Astrocyte (in vitro differentiated cells and primary cell): ENCODE results near the gene RPS3. TPM values are rescaled to one million over a fixed set of nuclear protein-coding genes. Genes with fewer than 3 reads are reported as not detected.
A peak's percentile ranks its signal among the peaks of the same experiment; 100 is the strongest.

Source experiments
- DNase-seq: peaks from one replicate; pipeline ENCODE4 v3.0.0-alpha.2; 2010; ENCODE audit warnings: low read depth
- FAIRE-seq: peaks from 2 replicates; lab custom pipeline; 2011; peaks lifted over from hg19 to GRCh38; lab: Jason Lieb, UNC
- H2AFZ ChIP-seq: 2 replicates; pipeline ENCODE4 v1.6.0; 2012; ENCODE audit warnings: low read depth, low read length, inconsistent platforms
- H3K27ac ChIP-seq: 2 replicates; pipeline ENCODE4 v1.5.1; 2011; ENCODE audit warnings: low read depth, low read length, inconsistent platforms
- H3K27me3 ChIP-seq: 2 replicates; pipeline ENCODE4 v1.6.0; 2011; ENCODE audit warnings: low read length, inconsistent platforms; ENCODE audit not compliant: insufficient read depth
- H3K36me3 ChIP-seq: 2 replicates; pipeline ENCODE4 v1.5.1; 2011; ENCODE audit warnings: low read length, inconsistent platforms; ENCODE audit not compliant: insufficient read depth
- H3K4me1 ChIP-seq: 2 replicates; pipeline ENCODE4 v1.5.1; 2011; ENCODE audit warnings: low read length, inconsistent platforms; ENCODE audit not compliant: insufficient read depth
- H3K4me2 ChIP-seq: 2 replicates; pipeline ENCODE4 v1.6.0; 2012; ENCODE audit warnings: low read length, inconsistent platforms
- H3K4me3 ChIP-seq: 2 replicates; pipeline ENCODE4 v1.5.1; 2011; ENCODE audit warnings: low read depth, mild to moderate bottlenecking, low read length, inconsistent platforms; ENCODE audit not compliant: insufficient read depth
- H3K79me2 ChIP-seq: 2 replicates; pipeline ENCODE4 v1.6.0; 2012; ENCODE audit warnings: mild to moderate bottlenecking, low read length, inconsistent platforms; ENCODE audit not compliant: insufficient read depth
- H3K9ac ChIP-seq: 2 replicates; pipeline ENCODE4 v1.6.0; 2012; ENCODE audit warnings: mild to moderate bottlenecking, low read length, inconsistent platforms
- H3K9me3 ChIP-seq: 2 replicates; pipeline ENCODE4 v1.5.1; 2012; ENCODE audit warnings: low read depth, mild to moderate bottlenecking, low read length, inconsistent platforms; ENCODE audit not compliant: insufficient read depth
- H4K20me1 ChIP-seq: 2 replicates; pipeline ENCODE4 v1.6.0; 2012; ENCODE audit warnings: low read length, inconsistent platforms; ENCODE audit not compliant: insufficient read depth
- H3K27ac Mint-ChIP-seq: one replicate; pipeline ENCODE4 v1.8.0; 2021; ENCODE audit warnings: mild to moderate bottlenecking, mixed read lengths; ENCODE audit not compliant: unreplicated experiment
- H3K27me3 Mint-ChIP-seq: one replicate; pipeline ENCODE4 v1.8.0; 2021; ENCODE audit warnings: low read depth, mixed read lengths; ENCODE audit not compliant: unreplicated experiment
- H3K36me3 Mint-ChIP-seq: one replicate; pipeline ENCODE4 v1.8.0; 2021; ENCODE audit warnings: low read depth, mixed read lengths; ENCODE audit not compliant: unreplicated experiment
- H3K4me1 Mint-ChIP-seq: one replicate; pipeline ENCODE4 v1.8.0; 2021; ENCODE audit warnings: low read depth, mixed read lengths; ENCODE audit not compliant: unreplicated experiment
- H3K4me3 Mint-ChIP-seq: one replicate; pipeline ENCODE4 v1.8.0; 2021; ENCODE audit warnings: mild to moderate bottlenecking, moderate library complexity, mixed read lengths; ENCODE audit not compliant: unreplicated experiment
- H3K9me3 Mint-ChIP-seq: one replicate; pipeline ENCODE4 v1.8.0; 2021; ENCODE audit warnings: mild to moderate bottlenecking, mixed read lengths; ENCODE audit not compliant: unreplicated experiment
- CTCF ChIP-seq: IDR thresholded peaks from 2 replicates; pipeline ENCODE4 v1.5.1; 2011; ENCODE audit warnings: low read depth, mild to moderate bottlenecking, inconsistent platforms, low read length, moderate library complexity; ENCODE audit not compliant: insufficient read depth
- EZH2 ChIP-seq: IDR thresholded peaks from 2 replicates; pipeline ENCODE4 v1.6.1; 2012; ENCODE audit warnings: mild to moderate bottlenecking, low read length, inconsistent platforms; ENCODE audit not compliant: insufficient read depth
- total RNA-seq: library from RNA; stranded (reverse); gene quantifications from 2 replicates; pipeline ENCODE4 v1.2.1, GENCODE V29; 2021

Gene RPS3
- total RNA-seq, 1 donor from 2014 or later: 1,898 TPM

DNA sequence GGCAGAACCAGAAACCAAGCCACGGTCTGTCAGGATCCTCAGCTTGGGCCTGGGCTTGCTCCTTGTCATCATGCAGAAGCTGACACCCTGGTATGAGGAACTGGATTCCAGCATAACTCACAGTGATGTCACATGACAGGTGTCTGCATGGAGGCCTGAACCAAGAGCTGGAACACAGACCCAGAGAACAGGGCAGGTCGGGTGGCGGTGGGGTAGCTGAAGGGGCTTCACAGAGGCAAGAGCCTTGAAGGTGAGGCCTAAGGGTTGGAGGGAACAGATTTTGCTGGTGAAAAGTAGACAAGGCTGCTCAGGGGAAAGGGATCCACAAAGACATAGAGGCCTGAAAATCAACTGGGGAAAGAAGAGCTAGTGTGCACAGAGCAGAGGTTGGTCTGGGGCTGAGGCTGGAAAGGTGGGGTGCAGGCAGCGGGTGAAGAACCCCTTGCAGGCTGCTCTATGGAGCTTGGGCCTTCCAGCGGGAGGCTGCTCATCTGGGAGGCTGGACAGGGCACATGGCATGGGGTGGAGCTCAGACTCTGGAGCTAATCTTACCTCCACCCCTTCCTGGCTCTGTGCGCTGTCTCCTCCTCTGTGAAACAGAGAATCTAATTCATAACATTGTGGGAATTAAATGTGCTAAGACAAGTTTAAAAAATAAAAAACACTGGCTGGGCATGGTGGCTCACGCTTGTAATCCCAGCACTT is 18.4 kb upstream of the RPS3 start:
- no peak overlapping the region for H3K4me3 ChIP-seq
- H3K27me3 ChIP-seq: no peaks in the 10 kb centered on the region
- no peaks in the 10 kb centered on the region for H3K9me3 Mint-ChIP-seq
- peaks cover 10% of the 10 kb centered on the region for H3K4me1 Mint-ChIP-seq
- H3K4me1 ChIP-seq: no peaks in the 10 kb centered on the region
- no peaks in the 10 kb centered on the region for H4K20me1 ChIP-seq
- no peak overlapping the region for H3K9ac ChIP-seq
- H3K27me3 Mint-ChIP-seq: peaks cover 4% of the 10 kb centered on the region
- no peaks in the 10 kb centered on the region for H3K9me3 ChIP-seq
- peak overlapping the region; percentile 15 for H3K4me3 Mint-ChIP-seq
- no peak for TF ChIP-seq EZH2
- no peak for TF ChIP-seq CTCF
- no peaks in the 10 kb centered on the region for H3K79me2 ChIP-seq
- no peak overlapping the region for H3K4me2 ChIP-seq
- DNase-seq: no peak
- H3K36me3 Mint-ChIP-seq: no peaks in the 10 kb centered on the region
- no peak for FAIRE-seq
- peak overlapping the region; percentile 83 for H3K27ac Mint-ChIP-seq
- H2AFZ ChIP-seq: no peak overlapping the region
- H3K27ac ChIP-seq: no peak overlapping the region
- H3K36me3 ChIP-seq: no peaks in the 10 kb centered on the region

GRCh38 chr11:75383246-75383645 is 16.1 kb upstream of the RPS3 start:
- H3K79me2 ChIP-seq: no peaks in the 10 kb centered on the region
- H3K4me1 ChIP-seq: peaks cover 1% of the 10 kb centered on the region
- no peak overlapping the region for H3K4me2 ChIP-seq
- no peak overlapping the region for H3K27ac ChIP-seq
- H3K27ac Mint-ChIP-seq: peak overlapping the region; percentile 81
- no peaks in the 10 kb centered on the region for H3K9me3 Mint-ChIP-seq
- H3K36me3 Mint-ChIP-seq: no peaks in the 10 kb centered on the region
- peaks cover 17% of the 10 kb centered on the region for H3K4me1 Mint-ChIP-seq
- H3K4me3 ChIP-seq: no peak overlapping the region
- no peaks in the 10 kb centered on the region for H3K36me3 ChIP-seq
- no peak for FAIRE-seq
- DNase-seq: no peak
- no peaks in the 10 kb centered on the region for H3K27me3 ChIP-seq
- no peaks in the 10 kb centered on the region for H4K20me1 ChIP-seq
- H3K27me3 Mint-ChIP-seq: no peaks in the 10 kb centered on the region
- no peak overlapping the region for H2AFZ ChIP-seq
- TF ChIP-seq CTCF: no peak
- TF ChIP-seq EZH2: no peak
- H3K9me3 ChIP-seq: no peaks in the 10 kb centered on the region
- no peak overlapping the region for H3K9ac ChIP-seq
- no peak overlapping the region for H3K4me3 Mint-ChIP-seq

DNA sequence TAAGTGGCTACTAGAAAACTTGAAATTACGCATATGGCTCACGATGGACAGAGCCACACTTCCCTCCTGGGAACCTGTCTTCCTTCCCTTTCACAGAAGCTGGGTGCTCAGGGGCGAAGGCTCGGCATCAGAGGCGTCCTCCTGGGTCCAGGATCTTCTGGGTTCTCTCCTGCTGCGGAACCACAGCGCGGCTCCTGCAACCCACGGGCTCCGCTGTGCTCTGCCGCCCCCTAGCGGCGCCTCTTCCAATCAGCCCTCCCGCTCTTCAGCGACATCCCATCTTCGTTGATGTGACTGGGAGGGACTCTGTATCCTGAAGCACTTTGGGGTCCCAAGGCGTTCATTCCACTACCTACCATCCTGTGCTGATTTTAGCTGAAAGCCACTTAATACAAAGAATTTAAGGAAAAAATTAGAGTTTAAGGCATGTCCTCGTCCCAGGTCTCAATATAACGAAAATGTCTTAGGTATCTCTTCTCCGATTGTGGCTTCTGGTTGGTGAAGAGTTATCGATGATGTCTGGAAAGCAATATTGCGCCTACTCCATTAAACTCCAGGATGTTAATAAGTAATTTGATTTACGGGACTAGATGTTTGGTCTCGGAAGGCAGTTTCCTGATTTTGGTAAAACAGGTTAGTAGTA is 14.8 kb upstream of the RPS3 start:
- Histone ChIP-seq H3K4me2 (peak overlapping the region; percentile 60), H3K27me3 (no peaks in the 10 kb centered on the region), H4K20me1 (no peaks in the 10 kb centered on the region), H3K9ac (no peak overlapping the region), H3K79me2 (no peaks in the 10 kb centered on the region), H3K9me3 (no peaks in the 10 kb centered on the region), H3K36me3 (no peaks in the 10 kb centered on the region), H2AFZ (peak overlapping the region; percentile 81), H3K4me3 (no peak overlapping the region), H3K27ac (no peak overlapping the region), H3K4me1 (peaks cover 4% of the 10 kb centered on the region)
- Mint-ChIP-seq H3K27me3 (no peaks in the 10 kb centered on the region), H3K9me3 (no peaks in the 10 kb centered on the region), H3K4me1 (peaks cover 17% of the 10 kb centered on the region), H3K4me3 (no peak overlapping the region), H3K36me3 (no peaks in the 10 kb centered on the region), H3K27ac (no peak overlapping the region)
- no peak for FAIRE-seq
- TF ChIP-seq CTCF (peak; percentile 90), EZH2 (no peak)
- no peak for DNase-seq
